SK-N-SH (cell line): ENCODE data around the gene SMIM13. TPM values are rescaled to one million over a fixed set of nuclear protein-coding genes. Genes with fewer than 3 reads are reported as not detected.

Experiments used
- CTCF ChIA-PET: fragments of 300-600, 350-600 bp; formaldehyde crosslinking; extraction: SDS; loops from one replicate; lab custom pipeline; 2021; lab: Yijun Ruan, JAX
- POLR2A ChIA-PET: fragments of 350-600 bp; sonication (Branson Sonifier 250); formaldehyde crosslinking; extraction: SDS; loops from one replicate; lab custom pipeline; 2020; ENCODE audit warnings: antibody characterized with exemption, inconsistent platforms; lab: Yijun Ruan, JAX
- DNase-seq: peaks from one replicate; pipeline ENCODE4 v3.0.0; 2012
- H2AFZ ChIP-seq: fragments of 200-600 bp; sonication (generic); 2 replicates; pipeline ENCODE4 v1.8.1; 2016; ENCODE audit warnings: antibody characterized with exemption, mild to moderate bottlenecking, low read depth
- H3F3A ChIP-seq: fragments of 200-600 bp; sonication (generic); replicated peaks from 2 replicates; pipeline ENCODE3; 2016; ENCODE audit warnings: antibody characterized with exemption, mild to moderate bottlenecking; ENCODE audit not compliant: insufficient read depth
- H3K27ac ChIP-seq, 2 experiments: fragments of 200-500 bp in 1 of 2; fragments of 200-600 bp in 1 of 2; sonication (Bioruptor generic) in 1 of 2; sonication (generic), shearing (Covaris generic) in 1 of 2; 2 replicates each; pipeline versions ENCODE4 v1.5.1 to v1.6.1; 2014 to 2016; ENCODE audit warnings: low read depth in 2 of 2, inconsistent platforms in 1 of 2, low read length in 1 of 2, mild to moderate bottlenecking in 1 of 2, mixed read lengths in 1 of 2
- H3K27me3 ChIP-seq: fragments of 200-600 bp; sonication (generic), shearing (Covaris generic); 2 replicates; pipeline ENCODE4 v1.6.1; 2016; ENCODE audit warnings: mixed run types; ENCODE audit not compliant: insufficient read depth
- H3K36me3 ChIP-seq, 2 experiments: fragments of 200-500 bp in 1 of 2; fragments of 200-600 bp in 1 of 2; sonication (Bioruptor generic) in 1 of 2; sonication (generic) in 1 of 2; replicated peaks in 1 of 2; 2 replicates each; pipeline versions ENCODE3 to v1.5.1; 2014 to 2016; ENCODE audit warnings: low read length in 1 of 2, mild to moderate bottlenecking in 1 of 2; ENCODE audit not compliant: insufficient read depth in 2 of 2, control insufficient read depth in 1 of 2
- H3K4me1 ChIP-seq, 2 experiments: fragments of 200-500 bp in 1 of 2; fragments of 200-600 bp in 1 of 2; sonication (Bioruptor generic) in 1 of 2; sonication (generic), shearing (Covaris generic) in 1 of 2; 2 replicates each; pipeline versions ENCODE4 v1.5.1 to v1.6.1; 2014 to 2016; ENCODE audit warnings: low read depth in 1 of 2, low read length in 1 of 2, mixed run types in 1 of 2; ENCODE audit not compliant: insufficient read depth in 2 of 2, control insufficient read depth in 1 of 2
- H3K4me2 ChIP-seq: fragments of 200-600 bp; sonication (generic), shearing (Covaris generic); 2 replicates; pipeline ENCODE4 v1.6.1; 2017; ENCODE audit warnings: mixed run types
- H3K4me3 ChIP-seq, 2 experiments: fragments of 200-500 bp in 1 of 2; fragments of 200-600 bp in 1 of 2; sonication (Bioruptor generic) in 1 of 2; sonication (generic), shearing (Covaris generic) in 1 of 2; 2 replicates each; pipeline versions ENCODE4 v1.5.1 to v1.8.1; 2014 to 2016; ENCODE audit warnings: low read depth in 2 of 2, inconsistent platforms in 1 of 2, low read length in 1 of 2, mild to moderate bottlenecking in 1 of 2, mixed read lengths in 1 of 2, moderate library complexity in 1 of 2
- H3K79me2 ChIP-seq: fragments of 200-600 bp; sonication (generic); 2 replicates; pipeline ENCODE4 v1.8.1; 2017; ENCODE audit warnings: mild to moderate bottlenecking; ENCODE audit not compliant: insufficient read depth
- H3K9ac ChIP-seq: fragments of 200-600 bp; sonication (generic); 2 replicates; pipeline ENCODE4 v1.6.1; 2017; ENCODE audit warnings: mixed run types
- H3K9me2 ChIP-seq: fragments of 200-600 bp; sonication (generic); 2 replicates; pipeline ENCODE4 v1.6.1; 2017; ENCODE audit warnings: mixed run types
- H3K9me3 ChIP-seq: fragments of 200-600 bp; sonication (generic); 2 replicates; pipeline ENCODE4 v1.6.1; 2017; ENCODE audit warnings: mixed run types, mild to moderate bottlenecking, moderate library complexity
- H4K20me1 ChIP-seq: fragments of 200-600 bp; sonication (generic); 2 replicates; pipeline ENCODE4 v1.6.1; 2017; ENCODE audit warnings: mild to moderate bottlenecking, mixed run types; ENCODE audit not compliant: insufficient read depth
- ELF1 ChIP-seq: IDR thresholded peaks from 2 replicates; pipeline ENCODE4 v1.4.0; 2012
- EZH2phosphoT487 ChIP-seq: fragments of 200-600 bp; sonication (generic); IDR thresholded peaks from 2 replicates; pipeline ENCODE4 v1.6.1; 2017; ENCODE audit warnings: low read depth, mixed run types, mild to moderate bottlenecking, antibody characterized with exemption, moderate library complexity, borderline replicate concordance
- FOSL2 ChIP-seq: IDR thresholded peaks from 2 replicates; pipeline ENCODE4 v1.4.0; 2012; ENCODE audit warnings: low read depth, mild to moderate bottlenecking, moderate library complexity, borderline replicate concordance
- FOXJ3 ChIP-seq: sonication (generic); formaldehyde crosslinking; IDR thresholded peaks from 2 replicates; pipeline ENCODE4 v1.5.1; 2020; ENCODE audit warnings: mild to moderate bottlenecking, missing genetic modification reagents
- JUND ChIP-seq: IDR thresholded peaks from 2 replicates; pipeline ENCODE4 v1.4.0; 2012
- MEF2A ChIP-seq: IDR thresholded peaks from 2 replicates; pipeline ENCODE4 v1.4.0; 2012; ENCODE audit warnings: low read depth, borderline replicate concordance
- MXI1 ChIP-seq: IDR thresholded peaks from 2 replicates; pipeline ENCODE4 v1.6.1; 2012; ENCODE audit warnings: mild to moderate bottlenecking, low read depth, low read length, improper control_type of control experiment
- NFIC ChIP-seq: IDR thresholded peaks from 2 replicates; pipeline ENCODE4 v1.4.0; 2012; ENCODE audit warnings: borderline replicate concordance
- POLR2AphosphoS5 ChIP-seq: IDR thresholded peaks from 2 replicates; pipeline ENCODE4 v1.6.1; 2012; ENCODE audit warnings: low read depth, low read length
- RAD21 ChIP-seq: IDR thresholded peaks from 2 replicates; pipeline ENCODE4 v1.6.1; 2012; ENCODE audit warnings: mild to moderate bottlenecking, low read length
- RCOR1 ChIP-seq: fragments of 150-350 bp; IDR thresholded peaks from 2 replicates; pipeline ENCODE4 v1.6.1; 2017; ENCODE audit warnings: antibody characterized with exemption, low read length
- SMC3 ChIP-seq: IDR thresholded peaks from 2 replicates; pipeline ENCODE4 v1.6.1; 2012; ENCODE audit warnings: low read depth, low read length, improper control_type of control experiment
- TEAD4 ChIP-seq: IDR thresholded peaks from 2 replicates; pipeline ENCODE4 v1.4.0; 2012; ENCODE audit warnings: mild to moderate bottlenecking, borderline replicate concordance; ENCODE audit not compliant: insufficient read depth
- YY1 ChIP-seq: IDR thresholded peaks from 2 replicates; pipeline ENCODE4 v1.4.0; 2012; ENCODE audit warnings: low read depth, mild to moderate bottlenecking
- WGBS: methylation state at CpG from one replicate; pipeline ENCODE4 v1.1.6; 2017; ENCODE audit warnings: low lambda C conversion rate; 5-methylcytosine and 5-hydroxymethylcytosine counted together
- polyA plus RNA-seq, 3 experiments: library from polyadenylated mRNA; depleted of rRNA; stranded (reverse); fragments of >200 nt; gene quantifications; 2 replicates each; pipeline ENCODE4 v1.2.3, GENCODE V29; 2012
- TF ChIP-seq, protein P1 (sequence below): IDR thresholded peaks from 2 replicates; pipeline ENCODE4; 2012
- TF ChIP-seq, protein P2 (sequence below): fragments of 150-350 bp; IDR thresholded peaks from 2 replicates; pipeline ENCODE4 v1.6.1; 2016; ENCODE audit warnings: mild to moderate bottlenecking, low read depth, low read length
- TF ChIP-seq, protein P3 (sequence below): IDR thresholded peaks from 2 replicates; pipeline ENCODE4 v1.4.0; 2012; ENCODE audit warnings: low read depth, borderline replicate concordance
- TF ChIP-seq, protein P4 (sequence below): fragments of 200-600 bp; sonication (generic); IDR thresholded peaks from 2 replicates; pipeline ENCODE4 v1.6.1; 2017; ENCODE audit warnings: antibody characterized with exemption, mild to moderate bottlenecking, moderate library complexity

Gene SMIM13
- polyA plus RNA-seq, 1 of the 3 experiments (the other 2 are of a cell fraction) = 2.1 TPM

DNA sequence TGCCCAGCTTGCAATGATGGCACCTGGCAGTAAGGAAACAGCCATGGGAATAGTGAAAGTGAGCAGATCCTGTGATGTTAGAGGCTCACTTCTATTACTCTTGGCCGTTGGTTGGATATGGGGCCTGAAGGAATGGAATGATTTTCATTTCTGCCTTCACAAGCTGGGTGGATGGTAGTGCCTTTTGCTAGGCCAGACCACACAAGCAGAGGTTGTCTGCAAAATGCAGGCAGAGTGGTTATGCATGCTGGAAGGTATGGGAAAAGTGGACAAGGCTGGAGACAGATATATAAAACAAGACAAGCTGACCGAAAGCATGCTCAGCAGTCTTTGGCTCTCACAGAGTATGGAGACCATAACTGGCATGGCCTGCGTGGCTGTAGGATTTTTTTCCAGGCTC lies 68.6 kb downstream of the SMIM13 start:
- Histone ChIP-seq H2AFZ (no peak overlapping the region), H3K36me3 (no peaks in the 10 kb centered on the region), H3F3A (peaks cover 26% of the 10 kb centered on the region), H3K9ac (no peak overlapping the region), H3K4me3 (no peak overlapping the region), H3K27ac (peak overlapping the region in 1 of 2 experiments; percentile 72; a peak in 1 of 4 replicates), H3K79me2 (no peaks in the 10 kb centered on the region), H3K4me2 (no peak overlapping the region), H3K9me3 (0 out of 2 replicates have a peak, but pooled peaks cover 10% of the 10 kb centered on the region), H4K20me1 (no peaks in the 10 kb centered on the region), H3K4me1 (peaks cover 4 to 10% of the 10 kb centered on the region in 2 experiments; a peak in 2 of 4 replicates), H3K9me2 (no peaks in the 10 kb centered on the region), H3K27me3 (no peaks in the 10 kb centered on the region)
- ChIA-PET POLR2A (no interaction called here), CTCF (interaction anchor here (1.3 kb wide), 1 partner anchor 70 kb away, joined by 3 read pairs; the partner anchor contains the start of gene NEDD9)
- TF ChIP-seq ELF1 (no peak), MEF2A (no peak), NFIC (no peak), FOSL2 (no peak), EZH2phosphoT487 (no peak), POLR2AphosphoS5 (no peak), RAD21 (no peak), FOXJ3 (CRISPR knock-in tag) (no peak), TEAD4 (no peak), MXI1 (no peak), YY1 (no peak), RCOR1 (no peak), JUND (no peak), SMC3 (no peak)
- TF ChIP-seq, protein P1, sequence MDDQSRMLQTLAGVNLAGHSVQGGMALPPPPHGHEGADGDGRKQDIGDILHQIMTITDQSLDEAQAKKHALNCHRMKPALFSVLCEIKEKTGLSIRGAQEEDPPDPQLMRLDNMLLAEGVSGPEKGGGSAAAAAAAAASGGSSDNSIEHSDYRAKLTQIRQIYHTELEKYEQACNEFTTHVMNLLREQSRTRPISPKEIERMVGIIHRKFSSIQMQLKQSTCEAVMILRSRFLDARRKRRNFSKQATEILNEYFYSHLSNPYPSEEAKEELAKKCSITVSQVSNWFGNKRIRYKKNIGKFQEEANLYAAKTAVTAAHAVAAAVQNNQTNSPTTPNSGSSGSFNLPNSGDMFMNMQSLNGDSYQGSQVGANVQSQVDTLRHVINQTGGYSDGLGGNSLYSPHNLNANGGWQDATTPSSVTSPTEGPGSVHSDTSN = no peak
- TF ChIP-seq, protein P2, sequence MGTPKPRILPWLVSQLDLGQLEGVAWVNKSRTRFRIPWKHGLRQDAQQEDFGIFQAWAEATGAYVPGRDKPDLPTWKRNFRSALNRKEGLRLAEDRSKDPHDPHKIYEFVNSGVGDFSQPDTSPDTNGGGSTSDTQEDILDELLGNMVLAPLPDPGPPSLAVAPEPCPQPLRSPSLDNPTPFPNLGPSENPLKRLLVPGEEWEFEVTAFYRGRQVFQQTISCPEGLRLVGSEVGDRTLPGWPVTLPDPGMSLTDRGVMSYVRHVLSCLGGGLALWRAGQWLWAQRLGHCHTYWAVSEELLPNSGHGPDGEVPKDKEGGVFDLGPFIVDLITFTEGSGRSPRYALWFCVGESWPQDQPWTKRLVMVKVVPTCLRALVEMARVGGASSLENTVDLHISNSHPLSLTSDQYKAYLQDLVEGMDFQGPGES = no peak
- TF ChIP-seq, protein P3, sequence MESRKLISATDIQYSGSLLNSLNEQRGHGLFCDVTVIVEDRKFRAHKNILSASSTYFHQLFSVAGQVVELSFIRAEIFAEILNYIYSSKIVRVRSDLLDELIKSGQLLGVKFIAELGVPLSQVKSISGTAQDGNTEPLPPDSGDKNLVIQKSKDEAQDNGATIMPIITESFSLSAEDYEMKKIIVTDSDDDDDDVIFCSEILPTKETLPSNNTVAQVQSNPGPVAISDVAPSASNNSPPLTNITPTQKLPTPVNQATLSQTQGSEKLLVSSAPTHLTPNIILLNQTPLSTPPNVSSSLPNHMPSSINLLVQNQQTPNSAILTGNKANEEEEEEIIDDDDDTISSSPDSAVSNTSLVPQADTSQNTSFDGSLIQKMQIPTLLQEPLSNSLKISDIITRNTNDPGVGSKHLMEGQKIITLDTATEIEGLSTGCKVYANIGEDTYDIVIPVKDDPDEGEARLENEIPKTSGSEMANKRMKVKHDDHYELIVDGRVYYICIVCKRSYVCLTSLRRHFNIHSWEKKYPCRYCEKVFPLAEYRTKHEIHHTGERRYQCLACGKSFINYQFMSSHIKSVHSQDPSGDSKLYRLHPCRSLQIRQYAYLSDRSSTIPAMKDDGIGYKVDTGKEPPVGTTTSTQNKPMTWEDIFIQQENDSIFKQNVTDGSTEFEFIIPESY = no peak
- TF ChIP-seq, protein P4, sequence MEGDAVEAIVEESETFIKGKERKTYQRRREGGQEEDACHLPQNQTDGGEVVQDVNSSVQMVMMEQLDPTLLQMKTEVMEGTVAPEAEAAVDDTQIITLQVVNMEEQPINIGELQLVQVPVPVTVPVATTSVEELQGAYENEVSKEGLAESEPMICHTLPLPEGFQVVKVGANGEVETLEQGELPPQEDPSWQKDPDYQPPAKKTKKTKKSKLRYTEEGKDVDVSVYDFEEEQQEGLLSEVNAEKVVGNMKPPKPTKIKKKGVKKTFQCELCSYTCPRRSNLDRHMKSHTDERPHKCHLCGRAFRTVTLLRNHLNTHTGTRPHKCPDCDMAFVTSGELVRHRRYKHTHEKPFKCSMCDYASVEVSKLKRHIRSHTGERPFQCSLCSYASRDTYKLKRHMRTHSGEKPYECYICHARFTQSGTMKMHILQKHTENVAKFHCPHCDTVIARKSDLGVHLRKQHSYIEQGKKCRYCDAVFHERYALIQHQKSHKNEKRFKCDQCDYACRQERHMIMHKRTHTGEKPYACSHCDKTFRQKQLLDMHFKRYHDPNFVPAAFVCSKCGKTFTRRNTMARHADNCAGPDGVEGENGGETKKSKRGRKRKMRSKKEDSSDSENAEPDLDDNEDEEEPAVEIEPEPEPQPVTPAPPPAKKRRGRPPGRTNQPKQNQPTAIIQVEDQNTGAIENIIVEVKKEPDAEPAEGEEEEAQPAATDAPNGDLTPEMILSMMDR = no peak
- no peak for DNase-seq
- WGBS = 94% methylated on average over 3 of the region's 3 CpGs
